ENCODE measurements around the gene FOXI2. TPM values are rescaled to one million over a fixed set of nuclear protein-coding genes. Genes with fewer than 3 reads are reported as not detected.

The FOXI2 gene
- total RNA-seq, 4 donors from 2014 or later: 0.13 to 0.77 (median 0.73) TPM; not detected in 1

DNA sequence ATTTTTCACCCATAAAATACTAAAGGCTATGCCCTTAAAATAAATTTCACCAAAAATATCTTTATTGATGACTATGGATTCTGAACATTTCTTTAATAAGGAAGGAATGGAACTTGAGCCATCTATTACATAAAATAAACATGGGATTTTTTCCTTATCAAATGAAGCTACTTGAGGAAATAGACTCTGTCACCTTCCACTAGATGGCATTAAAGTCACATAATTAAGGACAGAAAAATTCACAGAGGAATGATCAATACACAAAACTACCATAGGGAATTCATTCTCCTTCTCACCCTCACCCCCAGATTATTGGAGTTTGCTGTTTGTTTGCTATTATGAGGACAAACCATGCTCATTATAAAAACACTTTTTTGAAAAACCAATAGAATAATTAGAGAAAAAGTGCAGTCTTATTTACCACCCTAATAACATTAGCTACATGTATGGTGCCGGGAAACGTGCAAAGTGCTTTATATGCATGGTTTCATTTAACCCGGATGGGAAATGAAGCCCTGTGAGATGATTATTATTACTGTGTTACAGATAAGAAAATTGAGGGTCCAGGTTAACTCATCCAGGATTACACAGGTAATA, 21.1 kb upstream of the FOXI2 start:
- Histone ChIP-seq H3K4me1 (no peaks in the 10 kb centered on the region), H3K27ac (no peak overlapping the region), H3K9me3 (peaks cover 0 to 3% (median 0%) of the 10 kb centered on the region in 3 donors), H3K36me3 (no peaks in the 10 kb centered on the region), H3K27me3 (peaks cover 3% of the 10 kb centered on the region), H3K4me3 (no peak overlapping the region)
- no peak for ATAC-seq
- TF ChIP-seq, protein P1, sequence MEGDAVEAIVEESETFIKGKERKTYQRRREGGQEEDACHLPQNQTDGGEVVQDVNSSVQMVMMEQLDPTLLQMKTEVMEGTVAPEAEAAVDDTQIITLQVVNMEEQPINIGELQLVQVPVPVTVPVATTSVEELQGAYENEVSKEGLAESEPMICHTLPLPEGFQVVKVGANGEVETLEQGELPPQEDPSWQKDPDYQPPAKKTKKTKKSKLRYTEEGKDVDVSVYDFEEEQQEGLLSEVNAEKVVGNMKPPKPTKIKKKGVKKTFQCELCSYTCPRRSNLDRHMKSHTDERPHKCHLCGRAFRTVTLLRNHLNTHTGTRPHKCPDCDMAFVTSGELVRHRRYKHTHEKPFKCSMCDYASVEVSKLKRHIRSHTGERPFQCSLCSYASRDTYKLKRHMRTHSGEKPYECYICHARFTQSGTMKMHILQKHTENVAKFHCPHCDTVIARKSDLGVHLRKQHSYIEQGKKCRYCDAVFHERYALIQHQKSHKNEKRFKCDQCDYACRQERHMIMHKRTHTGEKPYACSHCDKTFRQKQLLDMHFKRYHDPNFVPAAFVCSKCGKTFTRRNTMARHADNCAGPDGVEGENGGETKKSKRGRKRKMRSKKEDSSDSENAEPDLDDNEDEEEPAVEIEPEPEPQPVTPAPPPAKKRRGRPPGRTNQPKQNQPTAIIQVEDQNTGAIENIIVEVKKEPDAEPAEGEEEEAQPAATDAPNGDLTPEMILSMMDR (IDR thresholded peaks at IDR 0.05): peak in 2 of 4 experiments; percentile 14 to 28
- TF ChIP-seq EP300 (IDR thresholded peaks at IDR 0.05): no peak
- WGBS, 2 donors (ENCODE audit: low coverage in 1 of 2): 42 to 51% methylated on average over 3 of the region's 3 CpGs

DNA sequence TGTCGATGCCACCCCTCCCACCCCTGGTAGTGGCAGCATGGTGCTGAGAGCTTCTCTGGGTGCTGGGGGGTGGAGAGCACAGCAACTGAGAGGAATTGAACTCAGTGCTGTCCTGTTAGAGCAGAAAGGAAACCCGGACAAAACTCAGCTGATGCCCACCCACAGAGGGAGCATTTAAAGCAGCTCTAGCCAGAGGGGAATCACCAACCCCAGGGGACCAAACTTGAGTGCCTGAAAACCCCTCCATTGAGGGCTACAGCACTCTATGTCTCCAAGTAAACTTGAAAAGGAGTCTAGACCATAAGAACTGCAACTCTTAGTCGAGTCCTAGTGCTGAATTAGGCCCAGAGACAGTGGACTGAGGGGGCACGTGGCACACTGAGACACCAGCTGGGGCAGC, 16.8 kb upstream of the FOXI2 start:
- no peak for ATAC-seq
- no peak overlapping the region for H3K27ac ChIP-seq
- TF ChIP-seq EP300 (IDR thresholded peaks at IDR 0.05) (no peak), POLR2AphosphoS5 (IDR thresholded peaks at IDR 0.05) (no peak), POLR2A (IDR thresholded peaks at IDR 0.05) (no peak)
- TF ChIP-seq, protein P1 (IDR thresholded peaks at IDR 0.05): no peak
- H3K27me3 ChIP-seq: peaks cover 3% of the 10 kb centered on the region
- H3K9me3 ChIP-seq: peaks cover 0 to 23% (median 0%) of the 10 kb centered on the region in 3 donors
- H3K4me1 ChIP-seq: no peaks in the 10 kb centered on the region
- no peak overlapping the region for H3K4me3 ChIP-seq
- no peaks in the 10 kb centered on the region for H3K36me3 ChIP-seq
- WGBS, 2 donors (ENCODE audit: low coverage in 1 of 2): 25 to 60% methylated on average over 2 to 3 of the region's 4 CpGs

DNA sequence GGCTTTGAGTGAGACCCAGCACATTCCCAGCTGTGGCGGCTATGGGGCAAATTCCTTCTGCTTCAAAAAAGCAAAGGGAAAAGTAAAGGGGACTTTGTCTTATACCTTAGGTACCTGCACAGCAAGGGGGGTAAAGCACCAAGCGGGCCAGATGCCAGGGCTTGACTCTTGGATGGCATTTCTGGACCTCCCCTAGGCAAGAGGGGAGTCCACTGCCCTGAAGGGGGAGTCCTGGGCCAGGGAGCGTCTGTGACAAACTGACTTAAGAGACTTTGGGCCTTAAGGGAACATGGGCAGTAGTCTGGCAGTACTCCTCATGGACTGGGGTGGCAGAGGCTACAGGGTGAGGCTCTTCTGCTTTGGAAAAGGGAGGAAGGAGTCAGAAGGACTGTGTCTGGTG, 16.1 kb upstream of the FOXI2 start:
- Histone ChIP-seq H3K27me3 (peaks cover 3% of the 10 kb centered on the region), H3K9me3 (peaks cover 0 to 23% (median 0%) of the 10 kb centered on the region in 3 donors), H3K36me3 (no peaks in the 10 kb centered on the region), H3K4me1 (no peaks in the 10 kb centered on the region), H3K27ac (no peak overlapping the region), H3K4me3 (no peak overlapping the region)
- TF ChIP-seq, protein P1 (IDR thresholded peaks at IDR 0.05): no peak
- no peak for TF ChIP-seq POLR2A (IDR thresholded peaks at IDR 0.05)
- TF ChIP-seq EP300 (IDR thresholded peaks at IDR 0.05): no peak
- no peak for TF ChIP-seq POLR2AphosphoS5 (IDR thresholded peaks at IDR 0.05)
- 86 to 100% methylated on average over 1 of the region's 3 CpGs for WGBS, 2 donors (ENCODE audit: low coverage in 1 of 2)
- ATAC-seq: no peak

DNA sequence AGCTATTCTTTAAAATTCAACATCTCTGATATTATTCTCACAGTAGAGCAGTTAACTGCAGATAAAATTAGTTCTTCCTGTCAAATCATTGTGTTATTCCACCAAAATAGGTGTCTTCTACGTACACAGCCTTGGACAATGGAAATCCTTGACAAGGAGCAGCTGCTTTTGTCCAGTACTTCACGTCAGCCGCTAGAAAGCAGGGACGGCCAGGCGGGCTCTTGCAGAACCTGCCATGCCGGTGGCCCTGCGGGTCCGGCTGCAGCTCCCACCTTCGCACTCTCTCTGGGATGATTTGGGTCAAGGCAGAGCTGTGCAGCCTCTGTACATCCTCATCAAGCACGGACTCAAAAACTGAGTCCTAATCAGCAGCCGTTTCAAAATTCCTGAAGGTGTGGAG, 2.2 kb upstream of the FOXI2 start:
- 2 to 10% methylated on average over 2 to 8 of the region's 11 CpGs for WGBS, 2 donors (ENCODE audit: low coverage in 1 of 2)
- TF ChIP-seq POLR2A (IDR thresholded peaks at IDR 0.05): no peak
- no peak for TF ChIP-seq EP300 (IDR thresholded peaks at IDR 0.05)
- TF ChIP-seq, protein P1 (IDR thresholded peaks at IDR 0.05): no peak
- TF ChIP-seq POLR2AphosphoS5 (IDR thresholded peaks at IDR 0.05): no peak
- no peak for ATAC-seq
- H3K9me3 ChIP-seq: no peaks in the 10 kb centered on the region
- H3K4me1 ChIP-seq: peaks cover 0 to 25% (median 0%) of the 10 kb centered on the region in 3 donors
- no peak overlapping the region for H3K4me3 ChIP-seq
- no peak overlapping the region for H3K27ac ChIP-seq
- peaks cover 82% of the 10 kb centered on the region for H3K27me3 ChIP-seq
- H3K36me3 ChIP-seq: no peaks in the 10 kb centered on the region

DNA sequence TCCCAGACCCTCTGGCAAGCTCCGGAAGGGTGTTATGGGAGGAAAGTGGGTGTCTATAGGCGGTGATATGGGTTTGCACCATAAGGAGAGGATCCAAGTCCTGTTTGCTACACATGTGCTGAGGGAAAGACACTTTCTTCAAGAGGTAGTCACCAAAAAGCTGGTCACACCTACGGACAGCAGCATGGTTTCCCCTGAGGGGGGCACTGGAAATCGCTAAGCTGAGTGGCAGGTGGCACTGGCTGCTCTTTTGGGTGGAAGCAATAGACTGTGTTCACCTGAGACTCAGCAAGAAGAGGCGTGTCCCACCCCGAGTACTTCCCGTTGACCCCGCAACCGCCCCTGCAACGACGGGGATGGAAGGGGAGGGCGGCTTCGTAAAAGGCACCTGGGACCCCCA, 1.8 kb upstream of the FOXI2 start:
- no peaks in the 10 kb centered on the region for H3K36me3 ChIP-seq
- H3K4me1 ChIP-seq: peaks cover 0 to 25% (median 0%) of the 10 kb centered on the region in 3 donors
- no peak for TF ChIP-seq POLR2AphosphoS5 (IDR thresholded peaks at IDR 0.05)
- no peaks in the 10 kb centered on the region for H3K9me3 ChIP-seq
- H3K4me3 ChIP-seq: no peak overlapping the region
- 0 to 14% methylated on average over 2 to 12 of the region's 13 CpGs for WGBS, 2 donors (ENCODE audit: low coverage in 1 of 2)
- no peak overlapping the region for H3K27ac ChIP-seq
- peaks cover 84% of the 10 kb centered on the region for H3K27me3 ChIP-seq
- no peak for ATAC-seq
